GF-D8 (cell line): ENCODE results near the gene ASIC3.
A peak's percentile ranks its signal among the peaks of the same experiment; 100 is the strongest.
"Not testable (repeated sequence)": the region's sequence is repeated elsewhere in the genome, so short reads cannot be mapped to it uniquely, and the experiment has no call there.

Source experiments
- DNase-seq: peaks from one replicate; lab custom pipeline; 2025; lab: John Stamatoyannopoulos, UW

Gene ASIC3

DNA sequence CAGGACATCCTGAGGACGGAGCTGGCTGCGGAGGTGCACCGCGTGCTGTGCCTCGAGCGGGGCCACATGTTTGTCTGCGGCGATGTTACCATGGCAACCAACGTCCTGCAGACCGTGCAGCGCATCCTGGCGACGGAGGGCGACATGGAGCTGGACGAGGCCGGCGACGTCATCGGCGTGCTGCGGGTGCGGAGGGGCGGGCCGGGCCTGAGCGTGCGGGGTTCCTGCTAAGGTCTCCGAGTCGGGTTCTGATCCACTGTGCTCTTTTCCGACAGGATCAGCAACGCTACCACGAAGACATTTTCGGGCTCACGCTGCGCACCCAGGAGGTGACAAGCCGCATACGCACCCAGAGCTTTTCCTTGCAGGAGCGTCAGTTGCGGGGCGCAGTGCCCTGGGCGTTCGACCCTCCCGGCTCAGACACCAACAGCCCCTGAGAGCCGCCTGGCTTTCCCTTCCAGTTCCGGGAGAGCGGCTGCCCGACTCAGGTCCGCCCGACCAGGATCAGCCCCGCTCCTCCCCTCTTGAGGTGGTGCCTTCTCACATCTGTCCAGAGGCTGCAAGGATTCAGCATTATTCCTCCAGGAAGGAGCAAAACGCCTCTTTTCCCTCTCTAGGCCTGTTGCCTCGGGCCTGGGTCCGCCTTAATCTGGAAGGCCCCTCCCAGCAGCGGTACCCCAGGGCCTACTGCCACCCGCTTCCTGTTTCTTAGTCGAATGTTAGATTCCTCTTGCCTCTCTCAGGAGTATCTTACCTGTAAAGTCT, 34.4 kb upstream of the ASIC3 start:
- peak; percentile 93 for DNase-seq

DNA sequence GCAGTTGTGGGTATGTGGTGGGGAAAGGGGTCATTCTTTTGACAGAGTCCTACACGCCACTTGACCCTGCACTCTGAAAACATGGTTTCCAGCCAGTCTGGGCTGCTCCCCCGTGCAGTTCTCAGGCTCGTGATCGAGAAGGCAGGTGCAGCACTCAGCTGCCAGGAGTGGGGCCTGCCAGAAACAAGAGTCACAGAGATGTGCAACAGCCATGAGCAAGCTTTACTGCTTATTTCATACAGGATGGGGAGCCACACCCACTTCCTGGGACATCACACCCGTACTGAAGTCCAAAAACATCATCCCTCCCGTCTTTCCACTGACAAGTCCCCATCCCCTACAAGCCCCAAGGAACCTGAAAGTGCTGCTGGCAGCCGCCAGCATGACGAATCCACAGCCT, 33.4 kb upstream of the ASIC3 start:
- no peak for DNase-seq

DNA sequence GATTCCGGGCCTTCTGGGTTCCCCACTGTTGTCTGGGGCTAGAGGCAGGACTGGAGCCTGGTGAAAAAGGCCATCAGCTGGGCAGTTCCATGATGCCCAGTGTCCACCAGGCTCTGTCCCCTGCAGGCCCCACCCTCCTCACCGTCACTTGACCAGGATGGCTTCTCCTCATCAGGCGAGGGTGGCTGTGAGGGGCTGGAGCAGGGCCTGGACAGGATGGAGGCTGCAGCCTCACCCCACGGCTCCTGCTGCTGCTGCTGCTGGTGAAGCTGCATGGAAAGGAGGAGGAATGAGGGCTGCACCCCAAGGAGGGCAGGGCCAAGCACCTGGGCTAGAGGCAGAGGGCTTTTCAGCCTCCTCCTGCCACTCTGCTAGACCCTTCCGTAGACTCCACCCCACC, 32.4 kb upstream of the ASIC3 start:
- no peak for DNase-seq

DNA sequence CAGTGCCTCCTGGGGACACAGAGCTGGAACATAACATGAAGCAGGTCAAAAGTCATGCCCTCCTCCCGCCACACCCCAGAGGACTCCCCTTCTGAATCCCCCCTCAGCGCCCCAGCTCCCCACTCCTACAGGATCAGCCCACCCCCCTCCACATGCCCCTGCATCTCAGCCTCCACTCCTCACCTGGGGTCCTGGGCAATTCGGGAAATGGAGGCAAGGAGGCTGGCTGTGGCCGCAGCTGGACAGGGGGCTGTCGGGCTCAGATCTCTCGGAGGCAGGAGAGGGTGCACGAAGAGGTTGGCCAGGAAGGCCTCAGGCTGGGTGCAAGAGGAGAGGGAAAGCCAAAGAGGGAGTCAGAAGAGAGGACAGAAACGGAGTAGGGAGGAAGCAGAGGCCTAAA, 31.8 kb upstream of the ASIC3 start:
- no peak for DNase-seq

DNA sequence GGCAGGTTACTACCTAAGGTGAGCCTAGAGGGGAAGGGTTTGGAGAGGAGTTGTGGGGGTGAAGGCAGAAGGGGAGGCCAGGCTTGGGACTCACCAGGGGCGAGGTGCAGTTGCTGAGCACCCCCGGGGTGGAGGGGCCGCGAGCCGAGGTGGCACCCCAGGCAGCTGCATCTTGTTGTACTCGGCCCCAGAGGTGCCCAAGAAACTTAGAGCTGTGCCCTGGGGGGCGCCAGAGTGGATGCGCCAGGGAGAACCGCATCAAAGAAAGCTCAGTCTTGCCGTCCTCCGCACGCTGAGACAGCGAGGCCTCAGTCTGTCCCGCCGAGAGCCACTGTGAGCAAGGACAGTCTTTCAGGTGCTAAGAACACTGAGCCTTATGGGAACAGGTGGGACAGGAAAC, 31.4 kb upstream of the ASIC3 start:
- no peak for DNase-seq

DNA sequence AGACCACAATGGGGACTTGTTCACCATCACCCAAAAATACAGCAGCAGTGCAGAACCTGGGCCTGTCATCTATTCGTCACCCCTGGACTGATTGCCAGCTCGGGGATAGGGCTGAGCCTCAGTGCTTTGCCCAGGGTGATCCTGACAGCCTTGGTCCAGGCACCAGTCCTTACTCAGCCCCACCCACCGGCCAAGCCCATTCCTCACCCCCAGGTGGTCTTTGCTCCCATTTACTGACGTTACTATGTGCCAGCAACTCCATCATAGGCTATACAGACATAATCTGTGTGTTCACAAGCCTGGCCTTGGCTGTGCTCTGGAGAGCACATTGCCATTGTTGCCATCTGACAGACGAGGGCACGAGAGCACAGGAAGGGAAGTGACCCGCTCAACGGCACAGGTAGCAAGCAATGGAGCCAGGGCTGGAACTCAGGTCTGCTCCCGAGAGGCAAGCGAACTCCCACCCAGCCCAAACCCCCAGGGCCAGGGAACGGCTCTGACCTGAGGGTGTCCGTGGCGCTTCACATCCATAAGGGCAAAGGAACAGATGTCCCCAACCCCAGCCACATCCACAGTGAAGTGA, 30.9 kb upstream of the ASIC3 start:
- DNase-seq, result no peak

- peak; percentile 27 for DNase-seq
Measured at GRCh38 chr7:151017953-151018420, 30.3 kb upstream of the ASIC3 start.

GRCh38 chr7:151018421-151019129, 29.8 kb upstream of the ASIC3 start:
- no peak for DNase-seq

DNA sequence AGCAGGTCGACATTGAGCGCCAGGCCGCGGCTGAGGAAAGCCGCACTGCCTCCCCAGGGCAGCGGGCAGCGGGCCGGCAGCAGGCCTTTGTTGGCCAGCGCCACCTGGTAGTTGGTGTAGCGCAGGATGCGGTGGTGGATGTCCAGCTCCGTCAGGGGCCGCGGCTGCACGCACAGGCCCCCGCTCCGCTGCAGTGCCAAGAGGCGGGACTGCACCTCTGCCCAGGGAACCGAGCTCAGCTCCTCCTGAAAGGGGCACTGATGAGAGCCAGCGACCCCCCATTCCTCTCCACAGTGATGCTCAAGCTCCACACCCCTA, 29.2 kb upstream of the ASIC3 start:
- DNase-seq, result no peak

GRCh38 chr7:151020231-151020630, 28.1 kb upstream of the ASIC3 start:
- DNase-seq, result no peak

DNA sequence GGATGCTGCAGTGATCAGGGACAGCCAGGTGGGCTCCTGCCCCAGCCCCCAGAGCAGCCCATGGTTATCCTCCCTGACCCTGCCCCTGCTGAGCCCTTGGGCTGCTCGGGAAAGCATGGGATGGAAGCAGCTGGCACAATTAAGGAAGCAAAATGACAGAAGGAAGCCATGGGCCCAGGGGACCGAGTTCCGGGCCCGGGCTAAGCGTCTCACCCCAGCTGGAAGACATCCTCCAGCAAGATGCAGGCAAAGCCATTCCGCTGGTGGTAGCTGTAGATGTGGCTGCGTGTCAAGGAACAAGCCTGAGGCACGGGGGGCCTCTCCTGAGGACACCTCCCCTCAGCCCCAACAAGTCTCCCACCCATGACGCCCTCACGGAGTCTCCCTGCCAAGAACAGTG, 25.1 kb upstream of the ASIC3 start:
- no peak for DNase-seq

GRCh38 chr7:151024435-151025056, 23.8 kb upstream of the ASIC3 start, which contains the start of gene ATG9B:
ATG9B (minus strand) TSS chr7:151024494; CDS start chr7:151024423, 71 bp downstream.
- DNase-seq, result no peak

- no peak for DNase-seq
Measured at GRCh38 chr7:151025924-151026671, 22.2 kb upstream of the ASIC3 start.

- DNase-seq, result not testable (repeated sequence)
Measured at GRCh38 chr7:151026771-151027727, 21.3 kb upstream of the ASIC3 start.

- not testable (repeated sequence) for DNase-seq
Measured at GRCh38 chr7:151027728-151028130, 20.6 kb upstream of the ASIC3 start.

DNA sequence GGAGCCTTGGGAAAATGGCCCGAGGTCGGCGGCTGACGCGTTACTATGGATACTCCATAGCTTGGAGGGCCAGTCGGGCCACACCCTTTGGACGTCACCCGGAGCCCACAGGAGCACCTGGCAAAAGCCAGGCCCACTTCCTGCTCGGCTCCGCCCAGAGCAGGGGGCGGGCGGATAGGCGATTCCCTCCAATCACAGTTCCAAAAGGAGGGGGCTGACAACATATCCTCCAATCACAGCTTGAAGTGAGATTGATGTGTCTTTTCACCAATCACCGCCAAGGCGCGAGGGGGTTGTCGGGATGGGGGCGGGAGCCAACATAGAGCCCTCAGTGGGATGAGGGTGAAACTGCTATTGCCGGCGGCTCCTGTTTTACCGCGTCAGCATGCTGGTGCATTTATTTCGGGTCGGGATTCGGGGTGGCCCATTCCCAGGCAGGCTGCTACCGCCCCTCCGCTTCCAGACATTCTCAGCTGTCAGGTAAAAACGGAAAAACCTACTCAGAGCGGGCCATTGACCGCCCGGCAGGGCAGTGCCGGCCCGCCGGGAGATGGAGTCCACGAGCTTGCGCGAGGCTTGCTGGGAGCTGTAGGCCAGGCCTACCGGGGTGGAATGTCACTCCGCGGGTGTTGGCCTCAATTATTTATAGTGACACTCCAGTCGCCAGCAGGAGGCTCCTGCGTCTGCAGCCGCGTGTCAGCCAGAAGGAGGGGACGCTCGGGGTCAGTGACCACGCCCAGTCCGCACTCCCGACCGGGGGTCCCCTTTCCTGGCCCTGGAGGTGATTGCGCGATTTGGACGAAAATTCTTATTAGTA, 20.0 kb upstream of the ASIC3 start, which contains the start of gene ABCB8:
ABCB8 (plus strand) TSS at position 320 of the 817 bp plus-strand sequence; CDS start at position 386, 66 bp downstream.
- DNase-seq, result peak; percentile 99

GRCh38 chr7:151028948-151029501, 19.3 kb upstream of the ASIC3 start:
- no peak for DNase-seq

GRCh38 chr7:151031011-151031410, 17.3 kb upstream of the ASIC3 start:
- DNase-seq, result no peak
